Measurements from ENCODE around the gene FAIM2.

FAIM2 gene

GRCh38 chr12:49892084-49892731 is 11.5 kb downstream of the FAIM2 start:
- Histone ChIP-seq H3K4me3 (ENCODE audit: low read depth, low read length) (no peak overlapping the region), H3K27me3 (no peaks in the 10 kb centered on the region), H3K36me3 (peaks cover 12% of the 10 kb centered on the region; the same call in 1 of the 2 replicates), H3K9me3 (no peaks in the 10 kb centered on the region), H3K4me1 (peaks cover 31% of the 10 kb centered on the region)
- no peak for TF ChIP-seq CTCF (IDR thresholded peaks at IDR 0.05; ENCODE audit: low read depth, low read length)
- no peak for DNase-seq

- no peak overlapping the region for H3K4me3 ChIP-seq (ENCODE audit: low read depth, low read length)
- no peak for TF ChIP-seq CTCF (IDR thresholded peaks at IDR 0.05; ENCODE audit: low read depth, low read length)
- peaks cover 15% of the 10 kb centered on the region; the same call in 1 of the 2 replicates for H3K36me3 ChIP-seq
- no peak for DNase-seq
- H3K9me3 ChIP-seq, result no peaks in the 10 kb centered on the region
- H3K4me1 ChIP-seq, result peaks cover 31% of the 10 kb centered on the region
- H3K27me3 ChIP-seq, result no peaks in the 10 kb centered on the region
These were observed 12.2 kb downstream of the FAIM2 start for GRCh38 chr12:49891476-49891875.

GRCh38 chr12:49891012-49891411 is 12.7 kb downstream of the FAIM2 start:
- H3K4me1 ChIP-seq, result peaks cover 31% of the 10 kb centered on the region
- no peaks in the 10 kb centered on the region for H3K27me3 ChIP-seq
- TF ChIP-seq CTCF (IDR thresholded peaks at IDR 0.05; ENCODE audit: low read depth, low read length), result no peak
- H3K4me3 ChIP-seq (ENCODE audit: low read depth, low read length), result no peak overlapping the region
- DNase-seq, result no peak
- no peaks in the 10 kb centered on the region for H3K9me3 ChIP-seq
- peaks cover 15% of the 10 kb centered on the region; the same call in 1 of the 2 replicates for H3K36me3 ChIP-seq

GRCh38 chr12:49890096-49890461 is 13.6 kb downstream of the FAIM2 start:
- TF ChIP-seq CTCF (IDR thresholded peaks at IDR 0.05; ENCODE audit: low read depth, low read length), result no peak
- Histone ChIP-seq H3K4me1 (peaks cover 31% of the 10 kb centered on the region), H3K36me3 (peaks cover 15% of the 10 kb centered on the region; the same call in 1 of the 2 replicates), H3K9me3 (no peaks in the 10 kb centered on the region), H3K27me3 (no peaks in the 10 kb centered on the region), H3K4me3 (ENCODE audit: low read depth, low read length) (no peak overlapping the region)
- no peak for DNase-seq

GRCh38 chr12:49889361-49890095 is 14.2 kb downstream of the FAIM2 start:
- Histone ChIP-seq H3K4me3 (ENCODE audit: low read depth, low read length) (no peak overlapping the region), H3K27me3 (no peaks in the 10 kb centered on the region), H3K4me1 (peaks cover 28% of the 10 kb centered on the region), H3K36me3 (peaks cover 15% of the 10 kb centered on the region; the same call in 1 of the 2 replicates), H3K9me3 (no peaks in the 10 kb centered on the region)
- no peak for TF ChIP-seq CTCF (IDR thresholded peaks at IDR 0.05; ENCODE audit: low read depth, low read length)
- DNase-seq, result peak; percentile 34
